CD8-positive, alpha-beta memory T cell (primary cell): ENCODE results near the gene FOXRED2. TPM values are rescaled to one million over a fixed set of nuclear protein-coding genes. Genes with fewer than 3 reads are reported as not detected.

ENCODE experiments used
- CTCF ChIA-PET: fragments of 350-600 bp; sonication (Branson Sonifier 250); formaldehyde crosslinking; loops from one replicate; lab custom pipeline; 2021; ENCODE audit warnings: antibody characterized with exemption; lab: Charles Lee
- POLR2A ChIA-PET: fragments of 350-600 bp; sonication (Branson Sonifier 250); formaldehyde crosslinking; loops from one replicate; lab custom pipeline; 2021; ENCODE audit warnings: antibody characterized with exemption; lab: Charles Lee
- DNase-seq, 5 donors: peaks; one replicate each; pipeline versions ENCODE4 v3.0.0 to v3.0.0-alpha.2; 2020 to 2022; ENCODE audit warnings: mixed read lengths in 1 of 5
- H3K27ac ChIP-seq: one replicate; pipeline ENCODE4 v1.7.0; 2013; ENCODE audit warnings: low read depth, mild to moderate bottlenecking, low read length, moderate library complexity
- H3K27me3 ChIP-seq: 2 replicates; pipeline ENCODE4 v1.7.0; 2013; ENCODE audit warnings: low read length, mild to moderate bottlenecking; ENCODE audit not compliant: insufficient read depth, poor library complexity, severe bottlenecking
- H3K36me3 ChIP-seq: 2 replicates; pipeline ENCODE4 v1.7.0; 2013; ENCODE audit warnings: mild to moderate bottlenecking, low read length, moderate library complexity; ENCODE audit not compliant: insufficient read depth
- H3K4me1 ChIP-seq: 2 replicates; pipeline ENCODE4 v1.7.0; 2013; ENCODE audit warnings: mild to moderate bottlenecking, low read length, moderate library complexity; ENCODE audit not compliant: insufficient read depth
- H3K4me3 ChIP-seq: 2 replicates; pipeline ENCODE4 v1.7.0; 2013; ENCODE audit warnings: mild to moderate bottlenecking, low read length
- H3K9me3 ChIP-seq: 2 replicates; pipeline ENCODE4 v1.7.0; 2013; ENCODE audit warnings: mild to moderate bottlenecking, low read length
- H3K27ac Mint-ChIP-seq, 8 donors: one replicate each; pipeline ENCODE4 v1.8.0; 2020 to 2021; ENCODE audit warnings: mixed read lengths in 8 of 8, mild to moderate bottlenecking in 6 of 8, inconsistent platforms in 3 of 8, moderate library complexity in 3 of 8
- H3K27me3 Mint-ChIP-seq, 2 donors: one replicate each; pipeline ENCODE4 v1.8.0; 2020 to 2021; ENCODE audit warnings: mixed read lengths in 2 of 2, mild to moderate bottlenecking in 1 of 2, moderate library complexity in 1 of 2
- H3K36me3 Mint-ChIP-seq, 3 donors: one replicate each; pipeline ENCODE4 v1.8.0; 2020 to 2021; ENCODE audit warnings: mixed read lengths in 3 of 3, inconsistent platforms in 1 of 3, mild to moderate bottlenecking in 1 of 3
- H3K4me1 Mint-ChIP-seq, 3 donors: one replicate each; pipeline ENCODE4 v1.8.0; 2020 to 2021; ENCODE audit warnings: mixed read lengths in 3 of 3, inconsistent platforms in 1 of 3, mild to moderate bottlenecking in 1 of 3
- H3K4me3 Mint-ChIP-seq, 7 donors: one replicate each; pipeline ENCODE4 v1.8.0; 2020 to 2021; ENCODE audit warnings: mixed read lengths in 7 of 7, mild to moderate bottlenecking in 6 of 7, moderate library complexity in 4 of 7, inconsistent platforms in 2 of 7
- H3K9me3 Mint-ChIP-seq, 5 donors: one replicate each; pipeline ENCODE4 v1.8.0; 2020 to 2022; ENCODE audit warnings: mixed read lengths in 5 of 5, mild to moderate bottlenecking in 3 of 5, moderate library complexity in 2 of 5, inconsistent platforms in 1 of 5
- polyA plus RNA-seq: library from polyadenylated mRNA; unstranded; fragments of 300-500 nt; fragmentation: Illumina TruSeq; gene quantifications from one replicate; pipeline ENCODE4 v1.2.3, GENCODE V29; 2021
- total RNA-seq, 2 experiments: library from RNA; stranded (reverse); gene quantifications; one replicate each; pipeline ENCODE4 v1.2.3, GENCODE V29; 2021

Gene FOXRED2
- total and polyA plus RNA-seq, 3 experiments from 2014 or later = 1.8 to 27.6 (median 23.7) TPM

DNA sequence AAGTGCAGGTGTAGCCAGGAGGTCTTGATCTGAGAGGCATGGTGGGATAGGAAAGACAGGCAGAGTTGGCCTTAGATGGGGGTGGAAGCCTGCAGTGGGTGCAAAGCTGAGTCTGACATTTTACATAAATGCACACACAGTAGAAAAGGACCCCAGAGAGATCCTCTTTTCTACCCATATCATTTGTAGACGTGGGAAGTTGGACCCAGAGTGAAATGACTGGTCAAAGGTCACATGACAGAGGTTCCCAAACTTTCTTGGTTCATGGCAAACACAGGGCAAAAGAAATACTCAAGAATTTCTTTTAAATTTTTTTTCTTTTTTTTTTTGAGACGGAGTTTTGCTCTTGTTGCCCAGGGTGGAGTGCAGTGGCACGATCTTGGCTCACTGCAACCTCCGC, 6.2 kb upstream of the FOXRED2 start:
- H3K4me1 Mint-ChIP-seq = peaks cover 3 to 15% (median 5%) of the 10 kb centered on the region in 3 donors
- CTCF ChIA-PET = no interaction called here

DNA sequence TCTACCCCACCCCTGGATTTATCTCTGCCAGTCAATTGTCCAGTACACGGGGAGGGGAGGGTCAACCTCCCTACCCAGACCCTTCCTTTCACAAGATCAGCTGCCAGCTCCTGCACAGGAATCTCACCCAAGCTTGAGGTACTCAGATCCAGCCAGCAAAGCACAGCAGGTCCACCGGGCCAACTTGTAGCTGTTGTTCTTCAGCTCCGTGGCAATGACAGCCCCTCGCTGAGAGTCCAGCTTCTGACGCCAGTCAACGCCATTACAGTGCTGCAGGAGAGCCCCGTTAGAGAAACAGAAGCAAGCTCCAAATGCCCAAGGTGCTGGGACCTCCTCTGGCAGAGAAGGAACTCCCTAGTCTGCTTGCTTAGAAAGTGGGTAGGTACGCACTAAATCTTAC, 5.5 kb upstream of the FOXRED2 start:
- POLR2A ChIA-PET = no interaction called here
- no peak overlapping the region for H3K4me3 ChIP-seq
- peaks cover 7 to 19% (median 9%) of the 10 kb centered on the region in 3 donors for H3K4me1 Mint-ChIP-seq
- H3K36me3 ChIP-seq = peaks cover 58% of the 10 kb centered on the region
- H3K4me3 Mint-ChIP-seq = no peak overlapping the region
- H3K27ac Mint-ChIP-seq = peak overlapping the region in 3 of 8 donors; percentile 29 to 76 (median 57)
- H3K9me3 Mint-ChIP-seq = peaks cover 0 to 2% (median 0%) of the 10 kb centered on the region in 5 donors
- peaks cover 34 to 70% (median 37%) of the 10 kb centered on the region in 3 donors for H3K36me3 Mint-ChIP-seq
- no peaks in the 10 kb centered on the region for H3K9me3 ChIP-seq
- H3K27me3 Mint-ChIP-seq = no peaks in the 10 kb centered on the region
- CTCF ChIA-PET = no interaction called here
- H3K27ac ChIP-seq = no peak overlapping the region
- no peak for DNase-seq
- H3K4me1 ChIP-seq = peaks cover 3% of the 10 kb centered on the region
- no peaks in the 10 kb centered on the region for H3K27me3 ChIP-seq

More for the DNA sequence above, 6.2 kb upstream of the FOXRED2 start:
- H3K36me3 ChIP-seq = peaks cover 63% of the 10 kb centered on the region
- no peak overlapping the region for H3K4me3 ChIP-seq
- no peaks in the 10 kb centered on the region for H3K27me3 ChIP-seq
- Mint-ChIP-seq H3K36me3 (peaks cover 34 to 75% (median 38%) of the 10 kb centered on the region in 3 donors), H3K27me3 (no peaks in the 10 kb centered on the region), H3K9me3 (peaks cover 0 to 2% (median 0%) of the 10 kb centered on the region in 5 donors), H3K27ac (peak overlapping the region in 3 of 8 donors; percentile 29 to 83 (median 73)), H3K4me3 (no peak overlapping the region)
- no peak for DNase-seq
- no peak overlapping the region for H3K27ac ChIP-seq
- no peaks in the 10 kb centered on the region for H3K9me3 ChIP-seq
- POLR2A ChIA-PET = no interaction called here
- no peaks in the 10 kb centered on the region for H3K4me1 ChIP-seq

DNA sequence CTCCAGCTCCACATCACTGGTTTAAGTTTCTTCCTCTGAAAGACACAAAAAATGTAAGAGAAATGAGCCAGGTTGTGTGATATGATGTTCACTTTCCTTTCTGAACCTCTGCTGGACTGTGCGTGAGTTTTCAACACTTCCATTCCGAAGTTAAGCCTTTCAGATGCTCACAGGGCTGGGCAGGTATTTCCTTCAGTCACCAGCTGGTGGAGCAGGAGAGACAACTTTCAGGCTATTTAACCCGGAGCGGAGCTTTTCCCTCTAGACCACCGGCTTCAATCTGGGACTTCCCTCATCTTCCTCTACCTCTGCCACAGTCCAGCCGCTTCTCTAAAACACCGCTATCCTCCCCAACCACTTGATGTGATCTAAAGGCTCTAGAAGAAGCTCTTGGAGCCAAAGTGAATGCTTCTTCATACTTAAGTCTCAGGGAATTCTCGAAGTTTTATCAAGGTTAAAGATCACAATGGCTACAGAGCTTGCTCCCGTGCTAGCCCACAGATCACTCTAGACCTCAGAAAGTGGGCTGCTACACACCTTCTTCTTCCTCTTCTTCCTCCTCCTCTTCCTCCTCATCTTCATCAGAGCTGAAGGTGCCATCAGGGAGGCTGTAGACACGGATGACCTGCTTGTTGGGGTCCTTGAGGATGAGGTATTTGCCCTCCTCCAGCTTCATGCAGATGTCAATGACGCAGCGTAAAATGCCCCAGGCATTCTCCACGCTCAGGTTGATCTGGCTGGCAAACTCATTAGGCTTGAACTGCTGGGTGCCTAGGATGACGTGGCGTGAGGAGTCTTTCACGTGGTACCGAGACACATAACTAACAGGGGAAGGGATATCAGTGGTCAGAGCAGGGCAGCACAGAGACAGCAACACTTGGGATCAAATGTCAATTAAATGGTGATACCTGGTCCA, 4.4 kb upstream of the FOXRED2 start:
- Histone ChIP-seq H3K27me3 (no peaks in the 10 kb centered on the region), H3K4me3 (no peak overlapping the region), H3K9me3 (no peaks in the 10 kb centered on the region), H3K36me3 (peaks cover 47% of the 10 kb centered on the region), H3K27ac (no peak overlapping the region), H3K4me1 (peaks cover 10% of the 10 kb centered on the region)
- ChIA-PET POLR2A (interaction anchor here (1.2 kb wide), 1 partner anchor 18 kb away, joined by 4 read pairs; no protein-coding TSS in a partner anchor), CTCF (interaction anchor here (0.6 to 1.7 kb wide), 3 partner anchors 11 to 29 kb away, joined by 3 to 9 read pairs (median 5); no protein-coding TSS in a partner anchor)
- peak overlapping the region in 2 of 7 donors; percentile 12 to 61 for H3K4me3 Mint-ChIP-seq
- peak in 1 of 5 donors; percentile 35 for DNase-seq
- peak overlapping the region in 6 of 8 donors; percentile 7 to 81 (median 38) for H3K27ac Mint-ChIP-seq
- peaks cover 0 to 2% (median 0%) of the 10 kb centered on the region in 5 donors for H3K9me3 Mint-ChIP-seq
- peaks cover 7 to 26% (median 11%) of the 10 kb centered on the region in 3 donors for H3K4me1 Mint-ChIP-seq
- peaks cover 29 to 59% (median 32%) of the 10 kb centered on the region in 3 donors for H3K36me3 Mint-ChIP-seq
- no peaks in the 10 kb centered on the region for H3K27me3 Mint-ChIP-seq

DNA sequence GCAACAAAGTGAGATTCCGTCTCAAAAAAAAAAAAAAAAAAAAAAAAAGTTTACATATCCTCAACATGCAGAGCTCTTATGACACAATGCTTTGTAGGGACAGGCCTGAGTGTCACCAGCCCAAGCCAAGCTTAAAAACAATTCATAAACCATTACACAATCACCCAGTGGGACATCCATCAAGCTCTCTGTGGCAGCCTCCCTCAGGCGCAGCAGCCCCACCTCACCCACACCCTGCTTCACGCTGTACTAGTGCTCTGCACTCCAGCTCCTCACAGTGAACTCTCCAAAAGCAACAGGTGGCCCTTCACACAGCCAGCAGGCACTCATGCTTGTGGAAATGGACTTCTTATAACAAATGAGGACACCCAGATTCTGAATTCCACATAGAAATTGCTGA, 3.5 kb upstream of the FOXRED2 start:
- peak in 1 of 5 donors; percentile 36 for DNase-seq
- Histone ChIP-seq H3K9me3 (no peaks in the 10 kb centered on the region), H3K4me3 (no peak overlapping the region), H3K4me1 (peaks cover 10% of the 10 kb centered on the region), H3K36me3 (peaks cover 42% of the 10 kb centered on the region), H3K27me3 (no peaks in the 10 kb centered on the region), H3K27ac (no peak overlapping the region)
- ChIA-PET POLR2A (interaction anchor here (1.2 kb wide), 1 partner anchor 19 kb away, joined by 4 read pairs; no protein-coding TSS in a partner anchor), CTCF (interaction anchor here (0.6 to 1.7 kb wide), 4 partner anchors 12 to 40 kb away, joined by 3 to 9 read pairs (median 4); no protein-coding TSS in a partner anchor)
- Mint-ChIP-seq H3K4me1 (peaks cover 9 to 29% (median 11%) of the 10 kb centered on the region in 3 donors), H3K9me3 (no peaks in the 10 kb centered on the region), H3K36me3 (peaks cover 22 to 50% (median 26%) of the 10 kb centered on the region in 3 donors), H3K27me3 (no peaks in the 10 kb centered on the region), H3K4me3 (no peak overlapping the region), H3K27ac (peak overlapping the region in 4 of 8 donors; percentile 36 to 63 (median 56))

DNA sequence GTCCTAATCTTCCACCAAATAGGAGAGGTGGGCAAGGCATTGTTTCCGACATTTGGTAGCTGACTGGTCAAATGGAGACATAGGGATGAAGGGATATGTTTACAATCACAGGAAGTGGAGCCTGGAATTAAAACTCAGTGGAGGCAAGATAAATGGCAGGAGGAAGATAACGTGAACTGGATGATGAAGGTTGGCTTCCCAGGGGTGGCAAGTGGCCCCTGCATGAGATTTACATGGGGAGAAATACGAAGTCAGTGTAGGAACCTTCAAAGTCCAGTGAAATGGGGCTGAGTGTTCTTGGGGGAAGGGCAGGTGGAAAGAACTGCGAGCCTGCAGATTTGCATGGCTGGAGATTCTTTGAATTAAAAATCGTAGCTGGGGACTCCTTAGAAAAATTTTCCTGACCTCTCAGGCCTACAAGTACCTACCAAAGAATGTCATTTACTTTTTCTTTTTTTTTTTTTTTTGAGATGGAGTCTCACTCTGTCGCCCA, 724 bp upstream of the FOXRED2 start:
- H3K4me1 ChIP-seq = peaks cover 10% of the 10 kb centered on the region
- no peaks in the 10 kb centered on the region for H3K27me3 Mint-ChIP-seq
- H3K27me3 ChIP-seq = no peaks in the 10 kb centered on the region
- H3K9me3 ChIP-seq = no peaks in the 10 kb centered on the region
- H3K36me3 Mint-ChIP-seq = peaks cover 7 to 25% (median 9%) of the 10 kb centered on the region in 3 donors
- peak overlapping the region; percentile 41 for H3K4me3 ChIP-seq
- ChIA-PET POLR2A (interaction anchor here (0.5 to 1.2 kb wide), 4 partner anchors 26 to 379 kb away, joined by 3 to 11 read pairs (median 3); partner anchors contain the start of gene TXN2), CTCF (interaction anchor here (1.8 kb wide), 1 partner anchor 15 kb away, joined by 6 read pairs; no protein-coding TSS in a partner anchor)
- H3K9me3 Mint-ChIP-seq = no peaks in the 10 kb centered on the region
- peaks cover 18% of the 10 kb centered on the region for H3K36me3 ChIP-seq
- peaks cover 9 to 29% (median 11%) of the 10 kb centered on the region in 3 donors for H3K4me1 Mint-ChIP-seq
- no peak for DNase-seq
- peak overlapping the region in 6 of 7 donors; percentile 10 to 75 (median 65) for H3K4me3 Mint-ChIP-seq
- H3K27ac Mint-ChIP-seq = peak overlapping the region in 5 of 8 donors; percentile 16 to 88 (median 78)
- peak overlapping the region; percentile 34 for H3K27ac ChIP-seq

DNA sequence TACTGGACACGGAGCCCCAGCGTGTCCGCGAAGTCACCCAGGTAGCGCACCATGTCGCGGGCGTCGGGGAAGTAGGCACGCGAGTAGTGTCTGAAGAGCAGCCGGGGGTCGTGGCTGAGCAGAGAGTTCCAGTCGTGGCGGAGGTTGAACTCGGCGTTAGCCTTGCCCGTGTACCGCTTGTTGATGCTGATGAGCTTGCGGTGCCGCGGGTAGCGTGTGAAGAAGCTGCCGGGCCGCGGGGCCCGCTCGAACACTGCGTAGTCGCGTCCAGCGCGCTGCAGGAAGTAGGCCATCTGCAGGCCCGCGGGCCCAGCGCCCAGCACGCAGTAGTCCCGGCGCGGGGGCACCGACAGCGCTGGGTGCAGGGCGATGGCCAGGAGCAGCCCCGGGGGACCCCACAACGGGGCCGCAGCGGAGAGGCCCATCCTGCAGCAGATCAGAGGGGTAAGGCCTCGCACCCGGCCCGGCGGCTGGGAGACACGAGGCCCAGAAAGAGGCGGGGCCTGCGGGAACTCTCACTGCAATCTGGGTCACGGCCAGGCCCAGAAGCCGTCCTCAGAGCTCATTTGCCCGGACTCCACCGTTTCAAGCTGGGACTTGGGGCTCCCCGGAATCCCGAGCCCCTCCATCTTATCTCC, 723 bp downstream of the FOXRED2 start:
- Histone ChIP-seq H3K36me3 (peaks cover 8% of the 10 kb centered on the region), H3K9me3 (no peaks in the 10 kb centered on the region), H3K27ac (peak overlapping the region; percentile 24), H3K4me1 (peaks cover 10% of the 10 kb centered on the region), H3K4me3 (peak overlapping the region; percentile 41), H3K27me3 (no peaks in the 10 kb centered on the region)
- H3K27me3 Mint-ChIP-seq = no peaks in the 10 kb centered on the region
- peaks cover 9 to 23% (median 11%) of the 10 kb centered on the region in 3 donors for H3K4me1 Mint-ChIP-seq
- H3K27ac Mint-ChIP-seq = peak overlapping the region in 1 of 8 donors; percentile 71
- H3K9me3 Mint-ChIP-seq = no peaks in the 10 kb centered on the region
- ChIA-PET CTCF (interaction anchor here (1.0 to 1.8 kb wide), 2 partner anchors 14 to 36 kb away, joined by 3 to 6 read pairs; no protein-coding TSS in a partner anchor), POLR2A (no interaction called here)
- H3K36me3 Mint-ChIP-seq = peaks cover 2 to 11% (median 3%) of the 10 kb centered on the region in 3 donors
- DNase-seq = no peak
- peak overlapping the region in 6 of 7 donors; percentile 15 to 86 (median 58) for H3K4me3 Mint-ChIP-seq

DNA sequence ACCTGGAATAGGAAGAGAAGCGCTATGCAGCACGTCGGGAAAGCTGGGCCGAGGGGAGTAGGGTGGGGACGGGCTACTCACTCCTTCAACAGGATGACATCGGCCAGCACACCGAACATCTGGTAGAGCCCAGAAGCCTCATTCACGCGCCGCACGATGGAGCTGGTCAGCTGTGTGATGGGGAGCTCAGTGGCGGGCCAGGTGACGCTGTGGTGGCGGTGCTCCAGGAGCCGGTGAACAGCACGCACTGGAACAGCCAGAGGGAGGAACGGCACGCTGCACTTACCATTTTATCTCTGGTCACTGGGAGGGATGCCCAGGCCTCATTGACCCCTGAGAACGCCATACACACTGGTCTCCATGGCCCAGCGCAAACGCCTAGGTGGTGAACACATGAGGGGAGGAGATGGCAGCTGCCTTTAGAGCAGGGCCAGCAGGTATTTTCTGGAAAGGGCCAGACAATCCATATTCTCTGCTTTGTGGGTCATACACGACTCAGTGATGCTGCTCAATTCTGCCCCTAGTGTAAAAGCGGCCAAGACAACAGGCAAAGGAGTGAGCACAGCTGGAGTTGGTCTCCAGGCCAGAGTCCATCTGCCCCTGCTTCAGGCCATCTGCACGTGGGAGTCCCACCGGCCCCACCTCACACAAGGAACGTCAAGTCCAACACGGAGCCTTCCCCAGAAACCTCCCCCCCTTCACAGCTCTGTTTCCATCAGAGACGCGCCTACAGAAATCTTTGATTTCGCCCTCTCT, 8.8 kb downstream of the FOXRED2 start:
- CTCF ChIA-PET = no interaction called here
- Histone ChIP-seq H3K4me3 (no peak overlapping the region), H3K9me3 (no peaks in the 10 kb centered on the region), H3K27ac (no peak overlapping the region), H3K36me3 (no peaks in the 10 kb centered on the region), H3K4me1 (no peaks in the 10 kb centered on the region), H3K27me3 (no peaks in the 10 kb centered on the region)
- POLR2A ChIA-PET = interaction anchor here (0.6 kb wide), 1 partner anchor 279 kb away, joined by 5 read pairs; no protein-coding TSS in a partner anchor
- H3K27me3 Mint-ChIP-seq = no peaks in the 10 kb centered on the region
- H3K27ac Mint-ChIP-seq = no peak overlapping the region
- no peak overlapping the region for H3K4me3 Mint-ChIP-seq
- DNase-seq = no peak
- H3K4me1 Mint-ChIP-seq = no peaks in the 10 kb centered on the region
- H3K9me3 Mint-ChIP-seq = no peaks in the 10 kb centered on the region
- H3K36me3 Mint-ChIP-seq = no peaks in the 10 kb centered on the region
